Stimulated activated CD8-positive, alpha-beta memory T cell treated with anti-CD3 and anti-CD28 coated beads, Interleukin-7, amount 100 ng/mL, for 1 hour (primary cell): ENCODE data around the gene NFIA.
"Not testable (repeated sequence)": the region's sequence is repeated elsewhere in the genome, so short reads cannot be mapped to it uniquely, and the experiment has no call there.

ENCODE experiments used
- DNase-seq, 2 donors: peaks; one replicate each; pipeline ENCODE4 v3.0.0-alpha.2; 2020; ENCODE audit warnings: low read depth in 2 of 2

Gene NFIA

GRCh38 chr1:61453111-61453961, 371.0 kb downstream of the NFIA start:
- peak; percentile 38 to 42 for DNase-seq

- DNase-seq: no peak
Observed at GRCh38 chr1:61455400-61455799, 373.0 kb downstream of the NFIA start.

- DNase-seq: no peak
Observed at GRCh38 chr1:61457526-61458040, 375.2 kb downstream of the NFIA start.

GRCh38 chr1:61459345-61459744, 377.0 kb downstream of the NFIA start:
- no peak for DNase-seq

GRCh38 chr1:61460191-61460590, 377.8 kb downstream of the NFIA start:
- no peak for DNase-seq

GRCh38 chr1:61461406-61462384, 379.3 kb downstream of the NFIA start:
- no peak for DNase-seq

GRCh38 chr1:61462628-61463027, 380.3 kb downstream of the NFIA start:
- no peak for DNase-seq

- no peak for DNase-seq
Observed at GRCh38 chr1:61463220-61463619, 380.9 kb downstream of the NFIA start.

GRCh38 chr1:61467836-61468235, 385.5 kb downstream of the NFIA start:
- not testable (repeated sequence) for DNase-seq

- no peak for DNase-seq
Observed at GRCh38 chr1:61469365-61469764, 387.0 kb downstream of the NFIA start.

- DNase-seq: no peak
Observed at GRCh38 chr1:61472876-61473275, 390.5 kb downstream of the NFIA start.

GRCh38 chr1:61474269-61474817, 392.0 kb downstream of the NFIA start:
- no peak for DNase-seq

- DNase-seq: no peak
Observed at GRCh38 chr1:61474963-61475362, 392.6 kb downstream of the NFIA start.

GRCh38 chr1:61477301-61477700, 394.9 kb downstream of the NFIA start:
- DNase-seq: no peak

- DNase-seq: no peak
Observed at GRCh38 chr1:61480273-61480935, 398.0 kb downstream of the NFIA start.

- no peak for DNase-seq
Observed at GRCh38 chr1:61481315-61481715, 399.0 kb downstream of the NFIA start.

GRCh38 chr1:61482170-61482734, 399.9 kb downstream of the NFIA start:
- DNase-seq: no peak

- no peak for DNase-seq
Observed at GRCh38 chr1:61486783-61487536, 404.6 kb downstream of the NFIA start.

- DNase-seq: no peak
Observed at GRCh38 chr1:61487801-61488200, 405.4 kb downstream of the NFIA start.

GRCh38 chr1:61490924-61491323, 408.6 kb downstream of the NFIA start:
- no peak for DNase-seq
